ENCODE measurements around the gene GNG4.

Gene GNG4

DNA sequence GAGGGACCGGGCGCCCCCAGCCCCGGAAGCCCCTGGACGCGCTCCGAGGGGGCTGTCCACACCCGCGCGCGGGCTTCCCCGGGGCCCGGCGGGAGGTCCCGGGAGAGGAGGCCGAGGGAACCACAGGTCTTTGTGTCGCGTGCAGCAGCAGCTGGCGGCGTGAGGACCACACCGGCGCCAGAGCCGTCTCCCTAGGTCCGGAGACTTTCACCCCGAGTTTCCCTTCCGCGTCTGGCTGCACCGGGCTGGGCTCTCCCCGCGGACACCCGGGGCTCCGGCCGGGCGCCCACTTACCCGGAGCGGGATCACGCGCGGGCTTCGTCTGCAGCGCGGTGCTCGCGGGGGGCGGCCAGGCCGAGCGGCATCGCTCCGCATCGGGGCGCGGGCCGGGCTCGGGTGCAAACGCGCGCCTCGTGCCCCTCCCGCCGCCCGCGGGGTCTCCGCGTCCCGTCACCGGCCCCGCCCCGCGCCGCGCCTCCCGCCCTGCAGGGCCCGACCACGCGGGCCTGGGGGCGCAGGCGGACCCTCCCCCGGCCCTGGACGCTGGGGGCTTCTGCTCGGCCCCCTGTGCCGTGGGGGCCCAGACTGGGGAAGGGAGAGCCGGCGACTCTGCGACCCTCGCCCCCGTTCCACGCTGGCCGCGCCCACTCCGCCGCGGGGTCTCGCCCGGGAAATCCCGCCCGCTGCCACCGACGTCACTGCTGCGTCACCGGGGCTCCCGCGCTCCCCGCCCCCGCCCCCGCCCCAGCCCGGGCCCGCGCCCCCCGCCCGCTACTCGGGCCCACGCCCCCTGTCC lies at the start of gene GNG4:
Gene GNG4, minus strand, starts transcription at position 417 of the 796 bp plus-strand sequence. CDS start 65,946 bp downstream, outside the sequence.
- DNase-seq = peak; percentile 27

- no peak for DNase-seq
Measured at GRCh38 chr1:235697508-235697907, 47.9 kb upstream of the GNG4 start.

DNA sequence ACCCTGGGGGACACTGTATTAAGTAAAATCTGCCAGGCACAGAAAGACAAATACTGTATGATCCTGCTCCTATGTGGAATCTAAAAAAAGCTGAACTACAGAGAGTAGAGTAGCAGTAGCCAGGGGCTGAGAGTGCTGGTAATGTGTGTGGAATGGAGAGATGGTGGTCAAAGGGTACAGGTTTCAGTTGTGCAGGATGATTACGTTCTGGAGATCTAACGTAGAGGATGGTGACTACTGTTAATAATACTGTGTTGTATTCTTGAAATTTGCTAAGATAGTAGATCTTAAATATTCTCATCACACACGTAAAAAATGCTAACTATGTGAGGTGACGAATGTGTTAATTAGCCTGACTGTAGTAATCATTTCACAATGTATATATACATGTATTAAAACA lies 39.8 kb upstream of the GNG4 start:
- DNase-seq = no peak

DNA sequence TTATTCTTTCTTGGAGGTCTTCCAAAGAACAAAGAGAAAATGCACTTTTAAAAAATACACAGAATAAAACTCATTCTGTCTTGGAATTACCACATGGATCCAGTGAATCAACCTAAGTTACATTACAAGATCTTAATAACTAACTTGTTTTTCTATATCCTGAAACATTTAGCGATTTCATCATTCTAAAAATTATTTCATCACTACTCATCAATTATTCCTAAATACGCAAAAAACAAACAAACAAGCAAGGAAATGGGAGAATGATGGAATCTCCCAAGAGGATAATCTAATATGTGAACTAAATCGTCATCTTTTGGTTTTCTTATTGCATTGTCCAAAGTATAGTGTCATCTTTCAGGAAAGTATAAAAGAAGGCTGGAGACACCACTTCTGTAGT lies 38.5 kb upstream of the GNG4 start:
- DNase-seq = no peak

DNA sequence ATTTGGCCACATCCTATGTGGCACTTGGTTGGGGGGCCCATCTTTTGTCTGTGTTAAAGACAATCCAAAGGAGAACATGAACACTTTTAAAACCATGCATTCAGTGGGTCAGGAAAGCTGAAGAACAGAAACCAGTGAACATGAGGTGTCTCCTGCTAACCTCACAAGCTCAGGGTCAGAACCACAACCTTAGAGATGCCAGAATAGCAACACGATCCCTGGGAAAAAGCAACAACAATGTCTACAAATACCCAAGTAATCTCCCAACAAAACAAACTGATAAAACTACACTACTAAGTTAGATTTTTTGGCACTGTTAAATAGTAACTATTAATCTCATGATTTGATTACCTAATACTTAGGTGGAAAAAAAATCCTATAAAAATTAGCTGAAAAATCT lies 34.1 kb upstream of the GNG4 start:
- no peak for DNase-seq

GRCh38 chr1:235682216-235682615 lies 32.6 kb upstream of the GNG4 start:
- DNase-seq = no peak

DNA sequence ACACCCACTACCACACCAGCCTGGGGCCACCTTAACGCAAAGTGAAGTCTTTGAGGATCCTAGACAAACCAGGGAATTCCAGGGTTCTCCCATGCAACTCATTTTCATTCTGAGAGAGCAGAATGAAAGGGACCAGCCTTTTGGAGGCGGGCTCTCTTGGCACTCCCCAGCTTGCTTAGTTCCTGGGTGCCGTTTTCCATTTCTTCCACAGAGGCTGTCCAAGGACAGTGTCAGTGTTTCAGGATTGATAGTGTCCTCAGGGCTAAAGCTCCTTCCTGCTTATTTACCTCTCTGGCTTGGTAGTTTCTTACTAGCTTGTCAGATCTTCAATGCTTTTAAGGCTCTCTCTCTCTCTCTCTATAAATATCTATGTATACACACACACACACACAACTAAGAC lies 30.1 kb upstream of the GNG4 start:
- DNase-seq = no peak

DNA sequence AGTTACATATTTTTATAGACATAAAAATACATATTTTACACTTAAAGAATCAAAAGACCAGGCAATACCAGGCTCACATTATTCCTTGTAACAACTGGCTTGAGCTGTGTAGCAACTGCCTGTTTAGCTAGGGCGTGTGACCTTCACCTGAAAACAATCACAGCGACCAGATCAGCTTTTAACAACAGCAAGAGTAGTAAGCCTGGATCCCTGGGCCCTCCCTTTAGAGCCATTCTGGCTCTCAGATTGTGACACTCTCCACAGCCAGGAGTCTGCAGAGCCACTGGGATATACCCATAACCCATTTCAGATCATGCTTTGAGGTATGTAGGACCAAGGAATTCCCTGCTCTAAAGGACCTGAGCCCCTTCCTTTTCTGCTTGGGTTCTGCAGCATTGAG lies 29.4 kb upstream of the GNG4 start:
- no peak for DNase-seq

- no peak for DNase-seq
Measured at GRCh38 chr1:235675152-235675890, 25.7 kb upstream of the GNG4 start.

DNA sequence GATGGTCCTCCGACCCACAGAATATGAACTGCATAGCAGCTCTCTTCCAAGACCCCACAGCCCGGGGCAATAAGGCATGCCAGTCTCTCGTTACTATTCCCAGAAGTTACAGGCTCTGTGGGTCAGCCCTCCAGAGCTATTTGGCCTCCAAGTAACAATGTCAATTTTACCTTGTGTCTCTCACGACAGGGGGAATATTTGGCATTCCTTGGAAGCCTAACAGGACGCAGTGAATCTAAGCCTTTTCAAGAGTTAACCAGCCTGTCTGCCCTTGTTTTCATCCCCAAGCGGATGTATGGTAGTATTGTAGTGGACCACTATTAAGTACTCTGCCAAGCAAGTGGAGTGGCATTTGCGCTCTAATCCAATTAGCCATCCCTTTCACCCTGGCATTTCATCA lies 24.4 kb upstream of the GNG4 start:
- DNase-seq = no peak

DNA sequence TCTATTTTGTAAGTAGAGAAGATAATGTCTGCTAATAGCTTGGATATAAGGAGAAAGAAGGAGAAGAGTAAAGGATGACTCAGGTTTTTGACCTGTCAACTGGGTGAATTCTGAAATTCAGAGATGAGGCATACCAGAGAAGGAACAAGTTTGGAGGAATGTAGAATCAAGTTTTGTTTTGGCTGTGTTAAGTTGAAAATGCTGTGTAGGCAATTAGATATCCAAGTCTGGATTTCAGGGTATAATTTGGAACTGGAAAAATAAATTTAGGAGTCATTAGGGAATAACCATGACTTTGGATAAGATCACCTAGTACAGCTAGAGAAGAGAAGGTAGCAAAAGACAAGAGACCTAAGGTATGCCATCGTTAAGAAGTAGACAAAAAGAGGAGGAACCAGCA lies 22.4 kb upstream of the GNG4 start:
- DNase-seq = no peak

- DNase-seq = no peak
Measured at GRCh38 chr1:235670157-235670776, 20.7 kb upstream of the GNG4 start.

DNA sequence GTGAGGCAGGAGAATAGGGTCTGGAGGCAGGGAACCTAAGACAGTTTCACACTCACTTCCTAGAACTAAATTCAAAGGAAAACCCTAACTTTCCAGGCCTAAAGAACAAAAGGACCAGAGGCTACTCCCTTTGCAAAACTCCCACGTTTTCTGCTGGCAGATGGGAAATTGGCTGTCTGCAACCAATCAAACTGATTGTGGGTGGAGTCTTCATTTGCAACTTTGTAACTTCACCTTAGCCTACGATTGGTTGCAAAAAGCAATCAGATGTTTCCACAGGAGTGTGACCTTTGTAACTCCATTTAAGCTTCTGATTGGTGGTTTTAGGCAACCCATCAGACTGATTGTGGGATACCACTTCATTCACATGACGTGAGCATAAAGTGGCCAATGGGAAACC lies 19.7 kb upstream of the GNG4 start:
- no peak for DNase-seq

DNA sequence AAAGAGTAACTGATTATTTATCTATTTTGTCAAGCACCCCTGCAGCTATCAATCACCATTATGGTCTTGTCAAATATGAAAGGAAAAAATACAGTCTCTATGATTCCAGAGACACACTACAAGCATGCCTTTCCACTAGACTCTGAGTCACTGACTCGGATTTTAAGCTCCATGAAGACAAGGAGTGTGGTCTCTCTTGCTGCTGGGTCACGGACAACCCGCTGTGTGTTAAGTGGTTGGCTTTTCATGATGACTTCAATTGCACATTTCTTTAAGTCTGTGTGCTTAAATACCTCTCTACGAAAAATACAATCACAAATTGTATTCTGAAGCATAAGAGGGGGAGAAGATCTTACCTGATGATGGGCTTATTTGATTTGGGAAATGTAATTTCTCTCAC lies 14.0 kb upstream of the GNG4 start:
- DNase-seq = no peak

DNA sequence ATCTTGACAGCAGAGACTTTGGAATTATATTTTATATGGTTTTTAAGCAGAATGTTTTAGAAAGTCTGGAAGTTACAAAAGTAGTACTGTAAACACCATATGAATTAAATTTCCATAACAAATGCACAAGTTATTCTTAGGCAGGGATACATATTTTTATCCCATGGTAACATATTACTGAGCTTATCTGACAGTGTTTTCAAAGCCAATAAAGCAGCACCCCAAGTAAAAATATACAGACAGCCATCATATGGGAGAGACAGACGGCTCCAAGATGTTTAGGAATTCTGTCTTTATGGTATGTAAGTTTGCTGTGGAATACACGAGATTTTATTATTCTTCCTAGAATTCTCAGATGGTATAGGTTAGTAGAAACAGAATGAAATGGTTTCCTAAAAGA lies 12.0 kb upstream of the GNG4 start:
- DNase-seq = no peak

- no peak for DNase-seq
Measured at GRCh38 chr1:235659186-235659771, 9.7 kb upstream of the GNG4 start.

GRCh38 chr1:235657747-235658526 lies 8.4 kb upstream of the GNG4 start:
- no peak for DNase-seq

DNA sequence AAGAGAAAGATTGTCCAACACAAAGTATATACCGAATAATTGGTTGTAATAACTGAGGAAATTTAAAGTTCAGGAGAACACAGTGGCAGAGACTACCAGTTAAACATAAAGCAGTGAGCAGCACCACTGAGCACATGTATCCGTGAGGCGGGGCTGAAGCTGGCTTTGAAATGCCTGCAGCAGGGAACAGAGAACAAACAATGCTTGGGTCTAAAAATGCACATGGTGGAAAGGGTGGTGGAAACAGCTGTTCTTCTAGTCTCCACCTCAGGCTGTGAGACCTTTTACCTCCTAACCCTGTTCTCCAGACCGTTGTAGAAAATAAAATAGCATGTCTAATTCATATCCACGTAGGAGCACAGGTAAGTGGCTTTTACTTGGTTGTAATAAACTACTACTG lies 7.7 kb upstream of the GNG4 start:
- DNase-seq = no peak

DNA sequence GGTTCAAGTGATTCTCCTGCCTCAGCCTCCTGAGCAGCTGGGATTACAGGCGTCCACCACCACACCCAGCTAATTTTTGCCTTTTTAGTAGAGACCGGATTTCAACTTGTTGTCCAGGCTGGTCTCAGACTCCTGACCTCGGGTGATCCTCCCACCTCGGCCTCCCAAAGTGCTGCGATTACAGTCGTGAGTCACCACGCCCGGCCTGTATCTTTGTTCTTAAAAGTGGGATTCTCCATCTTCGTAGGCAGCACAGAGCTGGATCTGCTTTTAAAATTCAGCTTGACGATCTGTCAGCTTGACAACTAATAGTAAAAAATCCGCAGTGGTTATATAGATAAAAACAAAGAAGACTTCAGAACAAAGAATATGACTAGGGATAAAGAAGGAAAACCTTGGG lies 2.8 kb upstream of the GNG4 start:
- no peak for DNase-seq

DNA sequence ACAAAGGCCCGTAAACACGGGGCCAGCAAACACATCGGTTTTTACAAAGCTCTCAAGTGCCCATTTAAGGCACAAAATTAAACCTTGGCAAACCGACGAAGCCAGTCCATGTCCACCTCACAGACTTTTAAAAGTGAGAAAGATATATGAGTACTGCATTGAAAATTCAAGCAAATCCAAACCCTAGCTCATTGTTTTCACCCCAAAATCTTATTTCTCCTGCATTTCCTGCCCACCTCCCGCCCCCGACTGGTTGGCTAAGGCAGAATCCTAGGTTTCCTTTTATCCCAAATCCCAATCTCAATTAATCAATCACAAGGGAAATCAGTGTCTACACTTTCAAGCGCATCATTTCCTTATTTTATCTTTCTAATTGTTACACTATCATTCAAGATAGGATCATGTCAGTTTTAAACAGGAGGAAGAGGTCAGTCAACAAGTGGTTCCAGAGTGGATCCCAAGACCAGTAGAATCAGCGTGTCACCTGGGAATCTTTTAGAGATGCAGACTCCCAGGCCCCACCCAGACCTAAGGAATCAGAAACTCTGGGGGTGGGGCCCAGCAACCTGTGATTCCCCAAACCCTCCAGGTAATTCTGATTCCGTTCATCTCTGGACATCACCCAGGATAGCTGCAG lies 1.7 kb upstream of the GNG4 start:
- DNase-seq = no peak

- peak; percentile 24 for DNase-seq
Measured at GRCh38 chr1:235650341-235651169, 971 bp upstream of the GNG4 start.
